K562 (cell line): ENCODE results near the gene GYS1. TPM values are rescaled to one million over a fixed set of nuclear protein-coding genes. Genes with fewer than 3 reads are reported as not detected.

Source experiments
- FOXM1 ChIP-seq, 2 experiments: fragments of 450-650 bp in 1 of 2; sonication (generic) in 1 of 2; formaldehyde crosslinking in 1 of 2; IDR thresholded peaks; 2 replicates each; pipeline versions ENCODE4 v1.6.1 to v1.9.0; 2017 to 2022; ENCODE audit warnings: low read depth in 2 of 2, mild to moderate bottlenecking in 2 of 2, missing genetic modification reagents in 1 of 2, moderate library complexity in 1 of 2
- PATZ1 ChIP-seq: fragments of 250-450 bp; sonication (Bioruptor Pico); IDR thresholded peaks from 2 replicates; pipeline ENCODE4 v1.5.0; 2020; ENCODE audit warnings: mild to moderate bottlenecking, borderline replicate concordance
- POLR2AphosphoS5 ChIP-seq: IDR thresholded peaks from 2 replicates; pipeline ENCODE4 v1.6.1; 2011; ENCODE audit warnings: mild to moderate bottlenecking, low read depth, low read length, moderate library complexity; ENCODE audit not compliant: control insufficient read depth, insufficient read depth
- POLR3A ChIP-seq: IDR thresholded peaks from 2 replicates; pipeline ENCODE4 v1.6.1; 2011; ENCODE audit warnings: borderline replicate concordance, mild to moderate bottlenecking, moderate library complexity; ENCODE audit not compliant: insufficient read length, insufficient read depth; ENCODE audit errors: extremely low read depth
- RBM22 ChIP-seq: fragments of 200-400 bp; formaldehyde crosslinking; IDR thresholded peaks from 2 replicates; pipeline ENCODE4 v1.6.1; 2018; ENCODE audit warnings: low read length, low read depth; ENCODE audit not compliant: poor library complexity, severe bottlenecking
- SUPT5H ChIP-seq: fragments of 450-650 bp; IDR thresholded peaks from 2 replicates; pipeline ENCODE4 v1.6.1; 2016
- ZBTB34 ChIP-seq: fragments of 250-450 bp; sonication (Bioruptor Pico); IDR thresholded peaks from 2 replicates; pipeline ENCODE4 v1.8.0; 2021; ENCODE audit warnings: mild to moderate bottlenecking, moderate library complexity
- ZHX1 ChIP-seq: fragments of 150-350 bp; conservative IDR thresholded peaks from 2 replicates; pipeline ENCODE4 v1.6.1; 2014; ENCODE audit warnings: low read length
- ZNF407 ChIP-seq: fragments of 450-650 bp; IDR thresholded peaks from 2 replicates; pipeline ENCODE4 v1.6.1; 2016; ENCODE audit warnings: low read depth
- ZNF444 ChIP-seq: fragments of 250-450 bp; sonication (Bioruptor Pico); IDR thresholded peaks from 2 replicates; pipeline ENCODE4 v1.4.0; 2020; ENCODE audit warnings: mild to moderate bottlenecking, moderate library complexity
- polyA plus RNA-seq, 8 experiments: library from polyadenylated mRNA; depleted of rRNA in 4 of 8; stranded (reverse) in 5 of 8; unstranded in 3 of 8; fragments of >200 nt; fragmentation: Nextera tagmentation in 2 of 8; fragmentation: Illumina TruSeq in 1 of 8; extraction: Ambion mirVana in 2 of 8; extraction: Trizol in 1 of 8; gene quantifications; 2 replicates each; pipeline versions ENCODE4 v1.2.1 to v1.2.3, GENCODE V29; 2011 to 2014; ENCODE audit warnings: inconsistent platforms in 1 of 8, missing spikeins in 1 of 8
- total RNA-seq, 7 experiments: library from RNA; depleted of rRNA in 6 of 7; stranded (reverse); fragments of >200 nt in 6 of 7; fragmentation: Illumina TruSeq in 2 of 7; extraction: Trizol in 2 of 7; gene quantifications; 2 replicates each; pipeline versions ENCODE4 v1.2.1 to v1.2.3, GENCODE V29; 2011 to 2021; ENCODE audit warnings: low replicate concordance in 1 of 7

GYS1 gene
- total and polyA plus RNA-seq, 9 of the 15 experiments (the other 6 are each of a cell fraction or from before 2014, with no cell fraction given), result 1.9 to 31.1 (median 15.2) TPM

GRCh38 chr19:49019242-49019932 is 26.3 kb upstream of the GYS1 start (continued):
- TF ChIP-seq ZHX1, result no peak
- TF ChIP-seq POLR3A, result no peak
- TF ChIP-seq ZBTB34, result no peak
- TF ChIP-seq ZNF407, result no peak
- TF ChIP-seq RBM22, result no peak
- TF ChIP-seq FOXM1 (IDR thresholded peaks at IDR 0.05; ENCODE audit: low read depth), result no peak
- no peak for TF ChIP-seq FOXM1 (CRISPR knock-in tag; IDR thresholded peaks at IDR 0.05; ENCODE audit: low read depth)
- TF ChIP-seq SUPT5H, result no peak; the same call in 1 of the 2 replicates
- no peak for TF ChIP-seq PATZ1 (CRISPR knock-in tag)
- no peak for TF ChIP-seq POLR2AphosphoS5
- TF ChIP-seq ZNF444 (CRISPR knock-in tag), result no peak
